Measurements from ENCODE around the gene TGM2. TPM values are rescaled to one million over a fixed set of nuclear protein-coding genes. Genes with fewer than 3 reads are reported as not detected.

The TGM2 gene
- total and polyA plus RNA-seq, 9 of the 15 experiments (the other 6 are each of a cell fraction or from before 2014, with no cell fraction given): 5.5 to 78.5 (median 37.6) TPM

- WGBS (ENCODE audit: insufficient coverage, low coverage, missing lambda C conversion rate): 76% methylated on average over 7 of the region's 7 CpGs
- no TSS peak for BruUV-seq (replicated peaks)
- Histone ChIP-seq H3K27ac (ENCODE audit: extremely low read depth, low read depth, low read length) (0 out of 3 replicates have a peak overlapping the region, but pooled peaks have one; percentile 11), H3K4me3 (no peak overlapping the region), H3K27me3 (ENCODE audit: control insufficient read depth in 2 of 2, insufficient read depth in 2 of 2, low read length in 2 of 2) (no peaks in the 10 kb centered on the region), H3K36me3 (ENCODE audit: control insufficient read depth, insufficient read depth, low read length) (peaks cover 92% of the 10 kb centered on the region), H4K20me1 (replicated peaks; ENCODE audit: control insufficient read depth, insufficient read depth, low read length) (no peaks in the 10 kb centered on the region), H3K79me2 (ENCODE audit: control insufficient read depth, insufficient read depth, low read length) (peaks cover under 1% of the 10 kb centered on the region; the same call in 1 of the 3 replicates), H3K4me1 (replicated peaks in 1 of 2; ENCODE audit: control insufficient read depth in 2 of 2, insufficient read depth in 2 of 2, low read length in 2 of 2) (peaks cover 1 to 12% of the 10 kb centered on the region in 2 experiments; a peak in 3 of 5 replicates), H2AFZ (ENCODE audit: low read depth, low read length) (no peak overlapping the region), H3K9me3 (replicated peaks; ENCODE audit: control insufficient read depth, insufficient read depth, low read depth, low read length) (no peaks in the 10 kb centered on the region), H3K4me2 (ENCODE audit: insufficient read depth, low read length) (no peak overlapping the region), H3K9me1 (ENCODE audit: control insufficient read depth, insufficient read depth, low read length) (no peaks in the 10 kb centered on the region), H3K9ac (ENCODE audit: insufficient read depth in 1 of 2, low read depth in 2 of 2, low read length in 2 of 2) (no peak overlapping the region; a peak in 1 of 4 replicates)
- DNase-seq (ENCODE audit: extremely low read depth in 1 of 4, low spot score in 3 of 4): no peak
- no peak for FAIRE-seq
- no peak for ATAC-seq
- in situ Hi-C loops (cut with MboI) (no loop called here), intact Hi-C loops (cut with micrococcal nuclease) (no loop called here)
- ChIA-PET CTCF (ENCODE audit: low intra/inter-chr PET ratio) (no interaction called here), POLR2A (interaction anchor here (0.7 to 1.3 kb wide), 4 partner anchors 8 to 458 kb away, joined by 3 to 4 read pairs (median 3); partner anchors contain the start of gene CTNNBL1)
- TF ChIP-seq ZNF561 (CRISPR knock-in tag; conservative IDR thresholded peaks at IDR 0.05) (no peak), HDAC2 (IDR thresholded peaks at IDR 0.05) (no peak), RAD21 (CRISPR knock-in tag; conservative IDR thresholded peaks at IDR 0.05 in 1 of 2, IDR thresholded peaks at IDR 0.05 in 1 of 2) (no peak), GATA2 (CRISPR knock-in tag; IDR thresholded peaks at IDR 0.05) (no peak), ZNF407 (IDR thresholded peaks at IDR 0.05; ENCODE audit: low read depth) (no peak), ZFX (CRISPR knock-in tag; IDR thresholded peaks at IDR 0.05) (no peak), CC2D1A (IDR thresholded peaks at IDR 0.05) (no peak)
These were observed 12.9 kb downstream of the TGM2 start for GRCh38 chr20:38152175-38152620.
